ENCODE measurements around the gene TRPC5OS. TPM values are rescaled to one million over a fixed set of nuclear protein-coding genes. Genes with fewer than 3 reads are reported as not detected.

TRPC5OS gene
- 0.22 TPM in 1 of 2 replicates, not detected in the other for total RNA-seq (2014; rRNA removed; shearing (Covaris generic); ENCODE audit: low replicate concordance)

DNA sequence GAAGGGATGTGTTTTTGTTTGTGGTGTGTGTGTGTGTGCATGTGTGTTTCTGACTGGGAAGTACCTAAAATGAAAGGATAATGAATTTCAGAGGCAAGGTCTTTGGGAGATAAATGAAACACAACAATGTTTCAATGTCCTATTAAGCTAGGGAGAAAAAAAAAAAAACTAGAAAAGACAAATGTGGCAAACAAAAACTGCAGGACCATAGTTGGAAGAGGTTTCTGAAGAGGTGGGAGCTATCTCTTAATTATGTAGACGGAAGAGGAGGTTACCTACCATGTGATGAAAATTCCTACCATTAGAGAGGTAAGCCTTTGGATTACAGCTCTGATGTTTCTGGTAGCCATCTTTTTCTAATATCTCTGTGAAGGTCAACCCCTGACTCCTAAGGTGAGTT lies at the start of gene TRPC5OS:
Gene TRPC5OS, plus strand, starts transcription at position 301 of the 400 bp plus-strand sequence. CDS start 25,669 bp downstream, outside the sequence.
- DNase-seq, result no peak
- H4K20me1 ChIP-seq (ENCODE audit: insufficient read depth, low read depth, low read length), result no peaks in the 10 kb centered on the region
- no peaks in the 10 kb centered on the region for H3K36me3 ChIP-seq (ENCODE audit: insufficient read depth, low read length)
- H3K9me2 ChIP-seq (replicated peaks; ENCODE audit: insufficient read depth, low read length), result no peaks in the 10 kb centered on the region
- no peak within 1 kb of the TSS for H3K4me2 ChIP-seq (ENCODE audit: low read depth, low read length, poor library complexity, severe bottlenecking)
- peaks cover 6% of the 10 kb centered on the region for H3K4me1 ChIP-seq (ENCODE audit: low read length)
- H3K27me3 ChIP-seq (ENCODE audit: low read length), result no peaks in the 10 kb centered on the region
- no peak within 1 kb of the TSS for H3K27ac ChIP-seq (ENCODE audit: low read length)
- H3K79me2 ChIP-seq (ENCODE audit: low read length), result no peaks in the 10 kb centered on the region
- H3K4me3 ChIP-seq (ENCODE audit: low read length), result no peak within 1 kb of the TSS
- H2AFZ ChIP-seq (ENCODE audit: low read length), result no peak within 1 kb of the TSS
- no peaks in the 10 kb centered on the region for H3K9me3 ChIP-seq (ENCODE audit: low read length)
- no peak within 1 kb of the TSS for H3K9ac ChIP-seq (ENCODE audit: low read length)

DNA sequence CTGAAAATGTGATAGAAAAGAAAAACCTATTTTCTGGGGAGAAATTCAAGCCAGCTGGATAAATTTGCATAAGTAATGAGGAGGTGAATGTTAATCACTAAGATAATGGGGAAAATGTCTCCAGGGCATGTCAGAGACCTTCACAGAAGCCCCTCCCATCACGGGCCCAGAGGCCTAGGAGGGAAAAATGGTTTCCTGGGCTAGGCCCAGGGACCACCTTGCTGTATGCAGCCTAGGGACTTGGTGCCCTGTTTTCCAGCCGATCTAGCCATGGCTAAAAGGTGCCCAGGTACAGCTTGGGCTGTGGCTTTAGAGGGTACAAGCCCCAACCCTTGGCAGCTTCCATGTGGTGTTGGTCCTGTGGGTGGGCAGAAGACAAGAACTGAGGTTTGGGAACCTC lies 46.6 kb upstream of the TRPC5OS start:
- no peaks in the 10 kb centered on the region for H4K20me1 ChIP-seq (ENCODE audit: insufficient read depth, low read depth, low read length)
- H3K36me3 ChIP-seq (ENCODE audit: insufficient read depth, low read length), result no peaks in the 10 kb centered on the region
- no peak overlapping the region for H3K4me2 ChIP-seq (ENCODE audit: low read depth, low read length, poor library complexity, severe bottlenecking)
- no peaks in the 10 kb centered on the region for H3K9me3 ChIP-seq (ENCODE audit: low read length)
- no peaks in the 10 kb centered on the region for H3K27me3 ChIP-seq (ENCODE audit: low read length)
- no peak overlapping the region for H3K9ac ChIP-seq (ENCODE audit: low read length)
- no peak for DNase-seq
- H3K4me3 ChIP-seq (ENCODE audit: low read length), result no peak overlapping the region
- no peaks in the 10 kb centered on the region for H3K79me2 ChIP-seq (ENCODE audit: low read length)
- no peak overlapping the region for H3K27ac ChIP-seq (ENCODE audit: low read length)
- no peaks in the 10 kb centered on the region for H3K9me2 ChIP-seq (replicated peaks; ENCODE audit: insufficient read depth, low read length)
- no peaks in the 10 kb centered on the region for H3K4me1 ChIP-seq (ENCODE audit: low read length)
- H2AFZ ChIP-seq (ENCODE audit: low read length), result no peak overlapping the region

DNA sequence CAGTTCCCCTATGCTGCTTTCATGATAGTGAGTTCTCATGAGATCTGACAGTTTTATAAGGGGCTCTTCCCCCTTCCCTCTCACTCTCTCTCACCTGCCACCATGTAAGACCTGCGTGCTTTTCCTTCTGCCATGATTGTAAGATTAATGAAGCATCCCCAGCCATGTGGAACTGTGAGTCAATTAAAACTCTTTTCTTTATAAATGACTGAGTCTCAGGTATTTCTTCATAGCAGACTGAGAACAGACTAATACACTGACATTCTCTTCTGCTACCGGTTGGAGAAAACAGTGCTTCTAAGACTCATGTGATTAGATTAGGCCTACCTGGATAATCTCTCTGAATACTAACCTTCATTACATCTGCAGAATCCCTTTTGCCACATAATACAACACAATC lies 45.4 kb upstream of the TRPC5OS start:
- Histone ChIP-seq H3K27ac (ENCODE audit: low read length) (no peak overlapping the region), H2AFZ (ENCODE audit: low read length) (no peak overlapping the region), H3K36me3 (ENCODE audit: insufficient read depth, low read length) (no peaks in the 10 kb centered on the region), H3K79me2 (ENCODE audit: low read length) (no peaks in the 10 kb centered on the region), H3K27me3 (ENCODE audit: low read length) (no peaks in the 10 kb centered on the region), H3K9ac (ENCODE audit: low read length) (no peak overlapping the region), H4K20me1 (ENCODE audit: insufficient read depth, low read depth, low read length) (no peaks in the 10 kb centered on the region), H3K4me3 (ENCODE audit: low read length) (no peak overlapping the region), H3K4me1 (ENCODE audit: low read length) (no peaks in the 10 kb centered on the region), H3K9me2 (replicated peaks; ENCODE audit: insufficient read depth, low read length) (no peaks in the 10 kb centered on the region), H3K9me3 (ENCODE audit: low read length) (no peaks in the 10 kb centered on the region), H3K4me2 (ENCODE audit: low read depth, low read length, poor library complexity, severe bottlenecking) (no peak overlapping the region)
- DNase-seq, result no peak

DNA sequence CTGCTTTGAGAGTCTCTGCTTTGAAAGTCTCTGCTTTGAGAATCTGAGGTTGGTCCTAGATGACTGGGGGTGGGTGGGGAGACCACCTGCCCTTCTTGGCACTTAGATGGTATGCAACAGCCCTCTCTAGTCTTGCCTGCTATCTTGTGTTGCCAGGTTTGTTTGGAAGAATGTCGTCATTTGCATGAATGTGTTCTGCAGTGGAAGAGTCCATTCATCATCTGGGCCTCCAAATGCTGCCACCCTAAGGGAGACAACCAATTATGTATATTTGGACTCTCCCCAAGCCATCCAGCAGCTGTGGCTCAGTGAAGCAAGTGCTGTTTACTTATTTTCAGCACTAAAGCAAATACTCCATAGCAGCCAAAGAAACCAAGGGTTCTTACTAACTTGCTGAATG lies 44.6 kb upstream of the TRPC5OS start:
- Histone ChIP-seq H3K27me3 (ENCODE audit: low read length) (no peaks in the 10 kb centered on the region), H3K9me3 (ENCODE audit: low read length) (no peaks in the 10 kb centered on the region), H3K4me2 (ENCODE audit: low read depth, low read length, poor library complexity, severe bottlenecking) (no peak overlapping the region), H3K4me1 (ENCODE audit: low read length) (no peaks in the 10 kb centered on the region), H4K20me1 (ENCODE audit: insufficient read depth, low read depth, low read length) (no peaks in the 10 kb centered on the region), H3K36me3 (ENCODE audit: insufficient read depth, low read length) (no peaks in the 10 kb centered on the region), H2AFZ (ENCODE audit: low read length) (no peak overlapping the region), H3K79me2 (ENCODE audit: low read length) (no peaks in the 10 kb centered on the region), H3K4me3 (ENCODE audit: low read length) (no peak overlapping the region), H3K27ac (ENCODE audit: low read length) (no peak overlapping the region), H3K9ac (ENCODE audit: low read length) (no peak overlapping the region), H3K9me2 (replicated peaks; ENCODE audit: insufficient read depth, low read length) (no peaks in the 10 kb centered on the region)
- no peak for DNase-seq

GRCh38 chrX:111837197-111837596 lies 38.8 kb upstream of the TRPC5OS start:
- no peaks in the 10 kb centered on the region for H4K20me1 ChIP-seq (ENCODE audit: insufficient read depth, low read depth, low read length)
- H3K36me3 ChIP-seq (ENCODE audit: insufficient read depth, low read length), result no peaks in the 10 kb centered on the region
- H3K4me2 ChIP-seq (ENCODE audit: low read depth, low read length, poor library complexity, severe bottlenecking), result no peak overlapping the region
- H3K27me3 ChIP-seq (ENCODE audit: low read length), result no peaks in the 10 kb centered on the region
- no peak overlapping the region for H3K9ac ChIP-seq (ENCODE audit: low read length)
- no peak overlapping the region for H3K4me3 ChIP-seq (ENCODE audit: low read length)
- H2AFZ ChIP-seq (ENCODE audit: low read length), result no peak overlapping the region
- no peaks in the 10 kb centered on the region for H3K4me1 ChIP-seq (ENCODE audit: low read length)
- no peaks in the 10 kb centered on the region for H3K79me2 ChIP-seq (ENCODE audit: low read length)
- H3K27ac ChIP-seq (ENCODE audit: low read length), result no peak overlapping the region
- H3K9me2 ChIP-seq (replicated peaks; ENCODE audit: insufficient read depth, low read length), result no peaks in the 10 kb centered on the region
- H3K9me3 ChIP-seq (ENCODE audit: low read length), result no peaks in the 10 kb centered on the region
- no peak for DNase-seq

DNA sequence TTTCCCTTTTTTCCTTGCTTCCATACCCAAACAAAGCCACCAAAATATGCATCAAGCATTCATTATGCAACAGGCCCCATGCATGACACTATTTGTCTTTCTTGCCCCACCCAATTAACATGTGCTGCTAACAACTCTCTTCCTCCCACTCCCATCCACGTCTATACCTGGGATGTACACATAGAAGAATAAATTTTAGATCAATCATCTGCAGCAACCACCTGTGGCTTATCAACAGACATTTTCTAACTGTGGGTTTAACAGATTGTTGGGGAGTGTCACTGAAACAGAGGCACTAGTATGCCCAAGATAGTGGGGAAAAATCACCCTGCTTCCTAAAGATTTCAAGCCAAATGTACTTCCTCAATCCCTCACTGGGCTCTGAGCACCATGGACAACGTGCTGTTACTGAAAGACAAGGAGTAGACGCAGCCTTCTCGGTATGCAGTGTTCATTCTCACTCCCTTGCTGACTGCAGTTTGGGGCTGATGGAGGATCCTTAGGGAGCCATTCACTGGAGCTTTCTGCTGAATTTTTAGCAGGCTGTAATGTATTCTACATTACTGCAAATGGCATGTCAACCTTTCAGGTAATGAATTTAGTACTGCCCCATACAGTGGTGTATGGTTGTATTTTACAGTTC lies 28.4 kb upstream of the TRPC5OS start:
- H3K4me2 ChIP-seq (ENCODE audit: low read depth, low read length, poor library complexity, severe bottlenecking), result no peak overlapping the region
- H3K9ac ChIP-seq (ENCODE audit: low read length), result no peak overlapping the region
- no peak for DNase-seq
- no peak overlapping the region for H3K27ac ChIP-seq (ENCODE audit: low read length)
- H3K4me1 ChIP-seq (ENCODE audit: low read length), result no peaks in the 10 kb centered on the region
- H4K20me1 ChIP-seq (ENCODE audit: insufficient read depth, low read depth, low read length), result no peaks in the 10 kb centered on the region
- no peaks in the 10 kb centered on the region for H3K9me2 ChIP-seq (replicated peaks; ENCODE audit: insufficient read depth, low read length)
- no peak overlapping the region for H3K4me3 ChIP-seq (ENCODE audit: low read length)
- no peaks in the 10 kb centered on the region for H3K9me3 ChIP-seq (ENCODE audit: low read length)
- H3K36me3 ChIP-seq (ENCODE audit: insufficient read depth, low read length), result no peaks in the 10 kb centered on the region
- no peaks in the 10 kb centered on the region for H3K27me3 ChIP-seq (ENCODE audit: low read length)
- no peaks in the 10 kb centered on the region for H3K79me2 ChIP-seq (ENCODE audit: low read length)
- no peak overlapping the region for H2AFZ ChIP-seq (ENCODE audit: low read length)

- Histone ChIP-seq H3K4me1 (ENCODE audit: low read length) (no peaks in the 10 kb centered on the region), H3K9me3 (ENCODE audit: low read length) (no peaks in the 10 kb centered on the region), H3K27ac (ENCODE audit: low read length) (no peak overlapping the region), H3K36me3 (ENCODE audit: insufficient read depth, low read length) (no peaks in the 10 kb centered on the region), H3K4me3 (ENCODE audit: low read length) (no peak overlapping the region), H3K9me2 (replicated peaks; ENCODE audit: insufficient read depth, low read length) (no peaks in the 10 kb centered on the region), H3K79me2 (ENCODE audit: low read length) (no peaks in the 10 kb centered on the region), H3K27me3 (ENCODE audit: low read length) (no peaks in the 10 kb centered on the region), H3K9ac (ENCODE audit: low read length) (no peak overlapping the region), H3K4me2 (ENCODE audit: low read depth, low read length, poor library complexity, severe bottlenecking) (no peak overlapping the region), H4K20me1 (ENCODE audit: insufficient read depth, low read depth, low read length) (no peaks in the 10 kb centered on the region), H2AFZ (ENCODE audit: low read length) (no peak overlapping the region)
- DNase-seq, result no peak
Observed at GRCh38 chrX:111848541-111848940, 27.4 kb upstream of the TRPC5OS start.

- no peak for DNase-seq
- peaks cover 3% of the 10 kb centered on the region; the same call in 1 of the 2 replicates for H3K4me1 ChIP-seq (ENCODE audit: low read length)
- no peaks in the 10 kb centered on the region for H3K9me3 ChIP-seq (ENCODE audit: low read length)
- H3K9me2 ChIP-seq (replicated peaks; ENCODE audit: insufficient read depth, low read length), result no peaks in the 10 kb centered on the region
- H3K4me2 ChIP-seq (ENCODE audit: low read depth, low read length, poor library complexity, severe bottlenecking), result no peak overlapping the region
- no peak overlapping the region for H3K9ac ChIP-seq (ENCODE audit: low read length)
- H3K36me3 ChIP-seq (ENCODE audit: insufficient read depth, low read length), result no peaks in the 10 kb centered on the region
- no peak overlapping the region for H3K4me3 ChIP-seq (ENCODE audit: low read length)
- no peak overlapping the region for H3K27ac ChIP-seq (ENCODE audit: low read length)
- H3K79me2 ChIP-seq (ENCODE audit: low read length), result no peaks in the 10 kb centered on the region
- H4K20me1 ChIP-seq (ENCODE audit: insufficient read depth, low read depth, low read length), result no peaks in the 10 kb centered on the region
- no peaks in the 10 kb centered on the region for H3K27me3 ChIP-seq (ENCODE audit: low read length)
- no peak overlapping the region for H2AFZ ChIP-seq (ENCODE audit: low read length)
Observed at GRCh38 chrX:111850975-111851374, 25.0 kb upstream of the TRPC5OS start.

Measured in Karpas-422 (cell line).